Thyroid gland (tissue), 4 donors: ENCODE results near the gene KCNQ1.

Experiments used
- CTCF ChIP-seq, 6 experiments: fragments of 200-600 bp in 3 of 6; fragments of 450-650 bp in 3 of 6; sonication (generic) in 3 of 6; IDR thresholded peaks; one replicate each; pipeline ENCODE4 v1.5.1; 2016 to 2019; ENCODE audit warnings: antibody characterized with exemption in 6 of 6, mild to moderate bottlenecking in 2 of 6, inconsistent platforms in 1 of 6, moderate library complexity in 1 of 6
- POLR2A ChIP-seq, 2 donors: fragments of 450-650 bp; IDR thresholded peaks; one replicate each; pipeline ENCODE4 v1.6.1; 2017; ENCODE audit warnings: antibody characterized with exemption in 2 of 2, mild to moderate bottlenecking in 2 of 2, moderate library complexity in 1 of 2

GRCh38 chr11:2804701-2805387 lies 360.0 kb downstream of the KCNQ1 start:
- no peak for TF ChIP-seq POLR2A (IDR thresholded peaks at IDR 0.05)
- no peak for TF ChIP-seq CTCF (IDR thresholded peaks at IDR 0.05)
